HG03039 (cell line): ENCODE results near the gene ATP4B.
"Not testable (repeated sequence)": the region's sequence is repeated elsewhere in the genome, so short reads cannot be mapped to it uniquely, and the experiment has no call there.

Experiments used
- ATAC-seq: cut with Tn5 transposase; IDR thresholded peaks from one replicate; pipeline ENCODE4 v1.9.1; 2021; ENCODE audit warnings: mild to moderate bottlenecking, moderate library complexity; ENCODE audit not compliant: unreplicated experiment

Gene ATP4B

GRCh38 chr13:113627136-113627535 is 30.9 kb downstream of the ATP4B start:
- ATAC-seq: no peak

- no peak for ATAC-seq
Observed at GRCh38 chr13:113625965-113626721, 31.9 kb downstream of the ATP4B start.

DNA sequence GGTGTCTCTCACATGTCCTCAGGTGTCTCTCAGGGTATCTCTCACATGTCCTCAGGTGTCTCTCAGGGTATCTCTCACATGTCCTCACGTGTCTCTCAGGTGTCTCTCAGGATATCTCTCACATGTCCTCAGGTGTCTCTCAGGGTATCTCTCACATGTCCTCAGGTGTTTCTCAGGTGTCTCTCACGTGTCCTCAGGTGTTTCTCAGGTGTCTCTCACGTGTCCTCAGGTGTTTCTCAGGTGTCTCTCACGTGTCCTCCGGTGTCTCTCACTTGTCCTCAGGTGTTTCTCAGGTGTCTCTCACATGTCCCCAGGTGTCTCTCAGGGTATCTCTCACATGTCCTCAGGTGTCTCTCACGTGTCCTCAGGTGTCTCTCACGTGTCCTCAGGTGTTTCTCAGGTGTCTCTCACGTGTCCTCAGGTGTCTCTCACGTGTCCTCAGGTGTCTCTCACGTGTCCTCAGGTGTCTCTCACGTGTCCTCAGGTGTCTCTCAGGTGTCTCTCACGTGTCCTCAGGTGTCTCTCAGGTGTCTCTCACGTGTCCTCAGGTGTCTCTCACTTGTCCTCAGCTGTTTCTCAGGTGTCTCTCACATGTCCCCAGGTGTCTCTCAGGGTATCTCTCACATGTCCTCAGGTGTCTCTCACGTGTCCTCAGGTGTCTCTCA is 33.2 kb downstream of the ATP4B start:
- not testable (repeated sequence) for ATAC-seq

GRCh38 chr13:113624235-113624587 is 33.8 kb downstream of the ATP4B start:
- no peak for ATAC-seq

- ATAC-seq: no peak
Observed at GRCh38 chr13:113623491-113624234, 34.3 kb downstream of the ATP4B start.

- no peak for ATAC-seq
Observed at GRCh38 chr13:113622791-113623490, 35.1 kb downstream of the ATP4B start.

DNA sequence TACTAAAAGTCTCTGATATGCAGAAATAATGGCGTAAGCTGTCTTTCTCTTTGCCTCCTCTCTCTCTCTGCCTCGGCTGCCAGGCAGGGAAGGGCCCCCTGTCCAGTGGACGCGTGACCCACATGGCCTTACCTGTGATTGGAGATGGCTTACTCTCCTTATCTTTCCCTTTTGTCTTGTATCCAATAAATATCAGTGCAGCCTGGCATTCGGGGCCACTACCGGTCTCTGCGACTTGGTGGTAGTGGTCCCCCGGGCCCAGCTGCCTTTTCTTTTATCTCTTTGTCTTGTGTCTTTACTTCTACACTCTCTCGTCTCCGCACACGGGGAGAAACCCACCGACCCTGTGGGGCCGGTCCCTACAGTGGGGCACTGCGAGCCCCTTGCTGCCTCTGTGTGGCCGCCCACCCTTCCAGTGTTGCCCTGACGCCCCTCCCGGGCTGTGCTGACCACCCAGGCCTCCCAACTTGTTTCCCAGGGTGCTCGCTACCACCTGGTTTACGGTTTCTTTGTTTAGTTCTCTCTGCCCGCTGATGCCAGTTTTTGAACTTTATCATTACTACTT is 35.9 kb downstream of the ATP4B start:
- not testable (repeated sequence) for ATAC-seq

DNA sequence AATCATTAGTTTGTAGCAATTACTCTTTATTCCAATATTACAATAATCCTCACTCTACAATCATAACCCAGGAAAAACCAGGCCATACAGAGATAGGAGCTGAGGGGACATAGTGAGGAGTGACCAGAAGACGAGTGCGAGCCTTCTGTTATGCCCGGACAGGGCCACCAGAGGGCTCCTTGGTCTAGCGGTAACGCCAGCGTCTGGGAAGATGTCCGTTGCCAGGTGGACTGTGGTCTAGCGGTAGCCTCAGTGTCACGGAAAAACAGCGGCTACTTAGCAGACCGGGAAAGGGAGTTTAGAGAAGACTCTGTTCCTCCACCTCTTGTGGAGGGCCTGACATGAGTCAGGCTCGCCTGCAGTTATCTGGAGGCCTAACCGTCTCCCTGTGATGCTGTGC is 36.5 kb downstream of the ATP4B start:
- ATAC-seq: not testable (repeated sequence)

DNA sequence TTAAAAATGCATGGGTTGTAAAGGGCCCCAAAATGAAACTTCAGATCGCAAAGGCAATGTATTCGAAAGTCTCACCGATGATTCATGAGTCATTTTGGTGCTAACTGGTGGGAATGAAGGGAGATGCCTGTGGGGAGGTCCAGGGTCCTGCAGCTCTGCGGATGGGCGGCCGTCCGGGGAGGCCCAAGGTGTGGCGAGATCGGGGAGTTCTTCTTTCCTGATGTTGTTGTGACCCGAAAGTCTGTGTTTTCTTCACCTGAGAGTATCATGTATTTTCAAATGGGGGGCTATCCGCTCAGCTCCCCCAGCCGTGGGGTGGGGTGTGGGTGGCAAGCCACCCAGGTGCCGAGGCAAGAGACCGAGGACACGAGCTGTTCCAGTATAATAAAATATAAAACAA is 37.0 kb downstream of the ATP4B start:
- ATAC-seq: no peak

DNA sequence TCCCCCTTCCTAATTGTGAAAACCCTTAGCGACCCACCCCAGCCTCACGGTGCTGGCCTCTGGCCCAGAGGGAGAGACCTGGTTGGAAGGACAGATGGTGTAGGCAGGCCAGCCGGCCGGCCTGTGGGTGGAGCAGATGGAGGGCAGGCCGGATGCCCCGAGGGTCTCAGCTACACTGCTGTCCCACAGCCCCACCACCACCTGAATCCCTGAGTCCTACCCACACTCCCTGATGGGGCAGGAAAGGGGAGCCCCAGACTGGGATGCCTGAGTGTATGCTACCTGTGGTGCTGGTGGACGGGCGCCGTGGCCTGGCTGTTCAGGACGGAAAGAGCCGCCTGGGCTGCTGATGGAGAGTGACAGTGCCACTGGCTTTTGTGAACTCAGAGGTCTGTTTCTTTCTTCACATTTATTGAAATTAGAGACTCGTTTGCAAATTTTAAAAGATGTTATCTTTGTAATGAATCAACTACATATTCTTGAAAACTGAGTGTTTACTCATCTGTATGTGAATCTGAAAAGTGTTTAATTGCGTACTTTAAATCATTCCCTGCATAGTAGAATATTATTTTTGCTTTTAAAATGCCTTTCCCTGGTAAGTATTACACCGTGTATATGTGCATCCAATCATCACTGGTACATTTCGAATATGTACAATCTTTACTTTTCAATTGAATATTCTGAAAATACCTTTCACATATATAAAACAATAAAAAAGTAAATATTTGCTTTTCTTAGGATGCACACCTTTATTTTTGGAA is 37.8 kb downstream of the ATP4B start:
- no peak for ATAC-seq

DNA sequence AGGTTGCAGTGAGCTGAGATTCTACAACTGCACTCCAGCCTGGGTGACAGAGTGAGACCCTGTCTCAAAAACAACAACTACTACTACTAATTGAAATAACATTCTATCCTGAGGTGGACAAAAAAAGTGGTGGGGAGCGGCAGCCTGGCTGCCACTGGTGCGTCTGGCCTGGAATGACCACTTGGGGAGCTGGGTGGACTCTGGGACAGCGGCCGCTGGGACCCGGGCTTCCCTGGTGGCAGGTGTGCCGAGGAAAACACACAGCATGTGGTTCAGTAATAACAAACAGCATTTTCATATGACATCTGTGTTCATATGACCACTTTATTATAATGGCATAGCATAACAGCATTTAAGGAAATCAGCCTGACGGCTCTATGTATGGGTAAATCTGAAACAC is 39.5 kb downstream of the ATP4B start:
- no peak for ATAC-seq

GRCh38 chr13:113617961-113618360 is 40.0 kb downstream of the ATP4B start:
- no peak for ATAC-seq

GRCh38 chr13:113616991-113617749 is 40.8 kb downstream of the ATP4B start:
- ATAC-seq: no peak

- ATAC-seq: no peak
Observed at GRCh38 chr13:113616281-113616906, 41.6 kb downstream of the ATP4B start.

- no peak for ATAC-seq
Observed at GRCh38 chr13:113613789-113614379, 44.1 kb downstream of the ATP4B start.

DNA sequence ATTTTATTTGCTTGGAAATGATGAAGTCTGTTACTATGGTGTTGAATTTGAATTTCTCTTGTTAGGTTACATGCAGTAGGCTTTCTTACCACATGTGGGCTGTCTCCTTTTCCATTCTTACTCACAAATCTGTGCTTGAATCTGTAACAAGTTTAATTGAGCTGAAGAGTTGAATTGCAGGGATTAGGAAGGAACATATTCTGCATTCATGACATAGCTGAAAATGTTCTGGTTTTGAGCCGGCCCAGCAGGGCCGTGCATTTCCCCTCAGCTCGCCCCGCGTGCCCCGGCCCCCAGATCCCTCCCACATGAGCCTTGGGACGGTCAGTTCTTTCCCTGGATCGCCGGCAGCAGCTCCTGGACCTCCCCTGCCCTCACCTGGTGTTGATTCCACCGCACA is 45.4 kb downstream of the ATP4B start:
- ATAC-seq: no peak

- ATAC-seq: no peak
Observed at GRCh38 chr13:113611996-113612395, 46.0 kb downstream of the ATP4B start.

- no peak for ATAC-seq
Observed at GRCh38 chr13:113610266-113610665, 47.7 kb downstream of the ATP4B start.

DNA sequence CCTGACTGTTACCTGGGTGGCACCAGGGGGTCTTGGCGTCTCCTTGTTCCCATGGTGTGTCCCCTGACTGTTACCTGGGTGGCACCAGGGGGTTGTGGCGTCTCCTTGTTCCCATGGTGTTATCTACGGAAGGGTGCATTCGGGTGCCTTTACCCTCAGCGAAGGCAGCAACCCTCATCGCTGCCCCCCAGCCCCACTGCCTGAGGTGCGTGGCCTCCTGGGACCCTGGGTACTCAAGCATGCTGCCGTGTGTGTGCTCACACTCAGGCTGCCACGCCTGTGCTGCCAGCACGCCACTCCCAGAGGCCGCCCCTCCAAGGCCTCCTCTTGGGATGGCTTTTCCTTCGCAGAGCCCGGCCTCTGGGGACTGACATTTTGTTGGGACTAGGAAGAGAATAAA is 48.4 kb downstream of the ATP4B start:
- no peak for ATAC-seq
